GM11168 (cell line): ENCODE data around the gene SPI1.

Source experiments
- in situ Hi-C: fragments of 300-500 bp; cut with MboI; formaldehyde crosslinking; loops from one replicate; pipeline ENCODE4 v1.12.0; 2022; ENCODE audit warnings: low sequenced_read_pairs; ENCODE audit not compliant: unreplicated experiment

Gene SPI1

DNA sequence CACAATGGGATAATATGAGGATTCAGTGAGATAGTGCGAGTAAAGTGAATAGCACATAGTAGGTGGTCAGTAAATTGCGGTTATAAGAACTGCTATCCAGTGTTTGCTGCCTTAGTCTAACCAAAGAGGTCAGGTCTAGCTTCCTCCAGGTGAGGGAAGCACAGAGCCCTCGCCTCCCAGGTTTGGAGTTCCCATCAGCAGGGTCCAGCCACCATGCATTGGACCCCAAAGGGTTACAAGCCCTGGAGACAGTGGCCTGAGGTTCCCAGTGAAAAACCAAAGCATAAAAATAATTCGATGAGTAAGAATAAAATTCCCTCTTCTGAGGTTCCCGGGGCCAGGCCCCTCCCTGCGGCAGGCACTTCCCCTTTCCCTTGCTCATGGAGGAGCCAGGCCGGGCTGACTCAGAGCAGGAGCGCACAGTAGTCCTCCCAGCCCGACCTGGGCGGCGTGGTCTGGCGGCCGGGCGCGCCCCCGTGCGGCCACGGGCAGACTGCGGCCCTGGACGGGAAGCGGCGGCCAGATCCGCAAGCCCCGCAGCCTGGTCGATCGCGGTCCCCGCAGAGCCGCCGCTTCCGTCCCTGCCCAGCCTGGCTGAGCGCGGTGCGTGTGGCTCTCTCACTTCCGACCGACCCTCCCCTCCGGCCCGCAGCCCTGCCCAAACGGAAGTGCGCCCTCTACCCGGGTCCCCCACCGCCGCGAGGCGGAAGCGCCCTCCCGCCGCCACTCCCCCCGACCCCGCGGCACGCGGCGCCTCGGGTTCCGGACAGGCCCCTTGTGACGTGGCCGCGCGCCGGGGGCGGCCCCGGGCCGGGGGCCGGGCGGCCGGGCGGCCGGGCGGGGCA is 29.6 kb upstream of the SPI1 start, which contains the start of gene SLC39A13:
TSS of gene SLC39A13 (plus strand) at position 845 of the 845 bp plus-strand sequence. CDS start 1,505 bp downstream, outside the sequence.
- in situ Hi-C loops: no loop called here

DNA sequence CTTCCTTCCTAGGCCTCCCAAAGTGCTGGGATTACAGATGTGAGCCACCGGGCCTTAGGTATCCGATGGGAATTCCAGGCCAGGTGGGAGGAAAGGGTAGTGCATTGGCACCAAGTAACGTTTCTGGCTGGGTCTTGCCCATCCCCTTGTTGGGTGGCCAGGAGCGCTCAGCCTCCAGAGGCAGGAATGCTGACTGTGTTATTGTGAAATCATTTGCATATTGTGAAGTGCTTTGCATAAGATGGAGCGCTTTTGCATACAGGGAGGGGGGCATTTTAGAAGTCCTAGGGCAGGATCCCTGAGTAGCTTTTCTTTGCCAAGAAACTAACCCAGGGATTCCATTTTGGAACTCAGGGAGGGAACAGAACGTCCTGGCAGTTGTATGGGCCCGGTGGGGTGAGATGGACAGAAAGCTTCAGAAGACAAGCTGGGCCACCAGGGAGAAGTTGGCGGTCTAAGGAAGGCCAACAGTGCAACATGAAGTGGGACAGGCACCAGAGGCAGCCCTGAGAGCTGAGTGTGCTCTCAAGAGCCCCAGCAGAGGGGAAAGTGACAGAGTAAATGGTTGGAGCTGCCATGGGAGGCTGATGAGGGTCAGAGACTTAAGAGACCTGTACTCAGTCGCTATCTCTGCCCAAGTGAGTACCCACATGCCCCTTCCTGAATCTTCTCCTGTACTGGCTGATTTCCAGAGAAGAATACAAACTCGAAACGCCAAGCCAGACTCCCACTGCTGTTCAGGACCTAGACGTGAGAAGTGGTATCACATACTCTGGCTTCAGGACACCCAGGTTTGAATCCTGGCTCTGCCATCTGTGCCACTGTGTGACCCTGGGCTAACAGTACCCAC is 28.8 kb upstream of the SPI1 start:
- in situ Hi-C loops: no loop called here

DNA sequence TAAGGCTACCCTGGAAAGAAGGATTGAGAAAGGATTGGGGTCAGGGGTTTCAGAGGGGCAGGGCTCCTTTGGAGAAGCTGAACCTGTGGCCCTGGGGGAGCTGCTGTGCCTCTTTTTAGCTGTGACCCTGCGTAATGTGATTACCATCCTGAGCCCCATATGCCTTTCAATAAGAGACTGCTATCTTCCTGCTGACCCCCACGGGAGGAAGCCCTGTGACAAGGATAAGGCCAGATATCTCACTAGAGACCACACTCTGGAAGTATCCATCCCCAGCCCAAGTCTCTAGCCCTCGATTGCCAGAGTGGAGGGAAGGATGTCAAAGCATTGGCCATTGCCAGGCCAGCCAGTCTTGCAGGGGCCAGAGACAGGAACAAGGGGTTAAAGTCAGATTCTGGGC is 25.2 kb upstream of the SPI1 start:
- in situ Hi-C loops: no loop called here

DNA sequence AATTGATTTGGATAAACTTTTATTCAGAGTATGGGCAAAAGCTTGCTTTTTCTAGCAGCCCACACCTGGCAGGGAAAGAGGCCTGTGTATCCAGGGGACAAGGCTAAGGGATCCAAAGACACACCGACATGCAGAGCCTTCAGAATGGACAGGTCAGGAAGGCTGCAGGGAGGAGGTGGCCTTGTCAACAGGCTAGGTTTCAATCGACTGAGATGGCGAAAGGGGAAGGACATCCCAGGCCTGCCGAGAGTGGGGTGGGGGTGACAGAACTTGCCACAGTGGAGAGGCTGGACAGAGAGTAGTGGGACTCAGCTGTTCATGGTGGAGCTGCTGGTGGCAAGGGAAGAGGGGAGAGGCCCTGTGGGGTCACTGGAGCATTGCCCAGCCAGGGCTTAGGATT is 24.8 kb upstream of the SPI1 start:
- in situ Hi-C loops: no loop called here

DNA sequence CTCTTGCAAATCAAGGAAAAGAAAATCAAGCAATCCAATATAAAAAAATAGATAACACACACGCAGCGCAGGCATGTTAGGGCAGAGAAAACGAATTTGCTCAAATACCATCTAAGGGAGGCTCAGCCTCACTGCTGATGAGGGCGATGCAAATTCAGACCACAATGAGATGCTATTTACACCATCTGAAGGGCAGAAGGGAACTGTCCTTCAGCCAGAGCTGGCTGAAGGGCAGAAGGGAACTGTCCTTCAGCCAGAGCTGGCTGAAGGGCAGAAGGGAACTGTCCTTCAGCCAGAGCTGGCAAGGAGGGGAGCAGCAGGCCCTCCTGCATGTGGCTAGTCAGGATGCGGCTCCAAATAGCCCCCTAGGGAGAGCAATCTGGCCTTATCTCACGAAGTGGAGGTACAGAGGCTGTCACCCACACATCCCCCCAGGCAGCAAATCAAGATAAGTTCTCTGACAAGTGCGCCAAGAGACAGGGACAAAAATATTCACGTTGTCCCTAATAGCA is 22.5 kb upstream of the SPI1 start:
- in situ Hi-C loops: no loop called here

DNA sequence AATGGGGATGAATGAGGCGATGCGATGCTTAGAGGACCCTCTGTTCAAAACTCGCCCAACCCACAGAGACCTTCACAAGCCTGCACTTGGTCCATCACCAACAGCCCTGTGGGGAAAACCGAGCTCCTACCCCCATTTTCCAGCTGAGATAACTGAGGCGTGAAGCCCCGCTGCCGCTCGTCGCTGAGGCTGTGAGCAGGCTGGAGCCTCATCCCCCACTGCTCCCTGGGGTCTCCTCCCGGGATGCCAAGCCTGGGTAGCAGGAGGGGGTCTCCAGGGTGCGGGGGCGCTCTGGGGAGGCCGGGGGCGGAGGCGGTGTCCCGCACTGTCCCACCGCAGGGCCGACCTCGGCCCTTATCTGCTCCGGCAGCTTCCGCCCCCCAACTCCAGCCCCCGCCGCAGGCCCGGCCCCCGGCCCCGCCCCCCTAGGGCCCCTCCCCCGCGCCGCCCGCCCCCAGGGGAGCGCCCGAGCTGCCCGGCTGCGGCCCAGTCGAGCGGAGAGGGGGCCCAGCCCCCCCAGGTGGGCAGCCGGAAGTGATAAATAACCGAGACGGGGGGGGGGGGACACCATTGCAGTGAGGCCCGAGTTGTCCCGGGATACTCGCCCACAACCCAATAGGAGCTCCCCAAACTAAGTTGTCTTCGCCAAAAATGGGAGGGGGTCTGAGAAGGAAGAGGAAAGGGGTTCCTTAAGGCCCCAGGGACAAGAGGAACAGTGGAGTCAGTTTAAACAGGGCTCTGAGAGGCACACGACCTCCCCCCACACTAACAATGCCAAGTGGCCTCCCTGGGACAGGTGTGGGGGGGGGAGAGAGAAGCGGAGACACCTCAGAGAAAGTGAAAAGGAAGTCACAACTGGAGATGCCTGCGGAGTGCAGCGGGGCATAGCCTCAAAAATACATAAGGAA is 21.8 kb upstream of the SPI1 start:
- in situ Hi-C loops: no loop called here

DNA sequence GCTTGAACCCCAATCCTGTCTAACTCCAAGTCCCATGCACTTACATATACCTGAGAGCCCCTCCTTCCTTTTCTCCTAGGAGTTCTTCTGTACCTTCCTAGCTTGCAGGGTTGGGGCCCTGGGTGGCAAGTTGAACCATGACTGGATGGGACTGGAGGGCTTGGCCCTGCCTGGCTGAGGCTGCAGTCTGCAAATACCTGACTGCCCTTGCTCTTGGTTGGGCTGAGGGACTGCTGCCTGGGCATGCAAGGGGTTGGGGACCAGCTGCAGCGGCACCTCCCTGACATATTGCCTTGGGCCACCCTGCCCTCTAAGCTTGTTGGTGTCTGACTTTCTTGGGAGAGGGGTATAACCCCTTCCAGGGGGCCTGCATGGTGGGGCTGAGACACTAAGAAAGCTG is 20.2 kb upstream of the SPI1 start:
- in situ Hi-C loops: no loop called here

DNA sequence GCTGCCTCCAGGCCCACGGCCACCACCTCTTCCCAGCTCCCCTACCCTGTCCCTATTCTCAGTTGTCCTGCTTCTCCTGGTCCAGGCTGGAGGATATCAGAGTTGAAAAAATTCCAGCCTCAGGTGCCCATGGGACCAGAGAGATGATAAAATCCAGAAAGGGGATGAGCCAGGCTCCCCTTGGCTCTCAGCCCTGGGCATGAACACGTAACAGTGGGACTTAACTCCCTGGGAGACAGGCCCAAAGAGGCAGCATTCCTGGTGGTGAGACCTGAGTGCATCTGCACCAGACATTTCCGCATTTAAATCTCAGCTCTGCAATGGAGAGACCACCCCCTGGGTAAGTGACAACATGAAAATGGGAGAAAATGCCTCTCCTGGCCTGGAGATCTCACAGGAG is 19.7 kb upstream of the SPI1 start:
- in situ Hi-C loops: no loop called here

DNA sequence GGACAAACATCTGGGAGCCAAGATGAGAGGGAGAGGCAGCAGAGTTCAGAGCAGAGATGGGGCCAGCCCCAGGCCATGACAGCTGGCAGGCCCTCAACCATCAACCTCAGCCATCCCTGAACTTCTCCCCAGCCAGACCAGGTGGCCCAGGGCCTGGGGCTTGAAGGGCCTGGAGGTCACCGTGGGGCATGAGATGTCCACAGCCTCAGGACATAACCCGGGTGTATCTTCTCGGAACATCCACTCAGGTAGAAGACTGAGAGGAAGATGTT is 17.6 kb upstream of the SPI1 start:
- in situ Hi-C loops: no loop called here

DNA sequence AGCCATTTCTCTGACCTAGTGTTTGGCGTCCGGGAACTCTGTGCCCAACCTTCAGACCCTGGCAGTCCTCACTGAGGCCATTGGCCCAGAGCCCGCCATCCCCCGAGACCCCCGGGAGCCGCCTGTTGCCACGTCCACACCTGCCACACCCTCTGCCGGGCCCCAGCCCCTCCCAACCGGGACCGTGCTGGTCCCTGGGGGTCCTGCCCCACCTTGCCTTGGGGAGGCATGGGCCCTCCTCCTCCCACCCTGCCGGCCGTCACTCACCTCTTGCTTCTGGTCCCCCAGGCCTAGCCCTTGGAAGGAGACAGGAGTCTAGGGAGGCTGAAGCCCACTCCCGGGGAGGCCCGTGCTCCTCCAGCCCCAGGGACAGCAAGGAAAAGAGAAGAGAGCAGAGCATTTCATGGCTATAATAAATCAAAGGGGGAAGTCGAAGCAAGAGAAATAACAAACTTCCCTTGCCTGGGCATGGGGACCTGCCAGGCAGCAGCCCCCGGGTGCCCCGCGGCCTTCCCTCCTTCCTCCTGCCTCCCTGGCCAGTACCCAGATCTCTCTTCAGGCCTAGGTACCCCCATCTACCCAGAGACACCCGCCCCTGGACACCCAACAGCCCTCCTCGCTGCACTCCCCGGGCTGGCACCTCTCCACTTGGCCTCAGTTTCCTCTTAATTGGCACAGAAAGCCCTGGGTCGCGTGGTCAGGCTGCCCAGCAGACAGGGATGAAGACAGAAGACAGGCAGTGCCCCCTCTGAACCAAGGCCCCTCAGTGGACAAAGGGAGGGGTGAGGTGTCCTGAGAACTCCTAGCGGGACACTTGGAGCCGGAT is 17.1 kb upstream of the SPI1 start:
- in situ Hi-C loops: no loop called here

DNA sequence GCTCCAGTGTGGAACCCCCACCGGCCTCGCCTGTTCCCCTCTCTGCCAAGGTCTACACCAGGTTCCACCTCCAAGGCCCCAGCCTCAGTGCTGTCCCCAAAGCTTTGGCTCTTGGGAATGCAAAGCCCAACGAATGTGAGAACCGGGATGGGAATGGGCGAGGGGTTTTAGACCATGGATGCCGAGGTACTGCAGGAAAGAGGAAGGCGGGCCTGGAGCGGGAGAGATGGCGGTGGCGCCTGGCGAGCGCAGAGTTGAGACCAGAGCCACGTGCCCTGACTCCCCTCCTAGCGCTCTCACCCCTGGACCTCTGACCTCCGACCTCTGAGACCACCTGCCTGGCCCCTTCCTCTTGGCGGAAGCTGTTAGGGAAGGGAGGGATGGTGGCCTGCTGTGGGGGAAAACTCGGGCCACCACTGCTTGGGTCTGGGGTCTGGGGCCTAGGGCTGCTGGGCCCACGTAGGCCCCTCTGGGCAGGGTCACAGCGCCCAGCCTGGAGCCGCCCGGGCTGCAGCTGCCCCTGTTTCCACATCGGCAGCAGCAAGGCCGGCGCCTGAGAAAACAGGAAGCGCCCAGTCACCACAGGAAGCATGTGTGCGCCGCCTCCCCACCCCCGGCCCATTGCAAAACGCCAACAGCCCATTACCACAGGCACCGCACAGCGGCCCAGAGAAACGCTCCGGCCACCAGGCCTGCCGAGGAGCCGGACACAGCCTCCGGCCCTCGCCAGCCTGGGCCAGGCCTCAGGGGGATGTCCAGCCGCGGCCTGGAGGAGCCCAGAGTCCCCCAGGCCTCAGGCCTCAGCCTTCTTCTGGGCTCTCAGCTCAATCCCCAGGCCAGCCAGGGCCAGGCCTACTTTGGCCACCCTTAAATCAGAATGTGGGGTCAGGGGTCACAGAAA is 16.2 kb upstream of the SPI1 start:
- in situ Hi-C loops: no loop called here

DNA sequence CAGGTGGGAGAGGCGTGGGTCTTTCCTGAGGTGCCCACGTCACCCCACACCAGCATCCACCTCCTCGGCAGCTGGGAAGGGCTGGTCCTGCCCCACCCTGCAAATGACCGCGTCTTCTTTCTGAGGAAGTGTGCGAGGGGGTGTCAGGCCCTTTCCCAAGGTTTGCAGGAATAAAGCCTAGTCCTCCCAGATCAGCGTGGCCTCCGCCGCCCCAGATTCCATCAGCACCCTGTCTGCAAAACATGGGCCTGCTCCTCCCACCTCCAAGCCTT is 15.6 kb upstream of the SPI1 start:
- in situ Hi-C loops: no loop called here

DNA sequence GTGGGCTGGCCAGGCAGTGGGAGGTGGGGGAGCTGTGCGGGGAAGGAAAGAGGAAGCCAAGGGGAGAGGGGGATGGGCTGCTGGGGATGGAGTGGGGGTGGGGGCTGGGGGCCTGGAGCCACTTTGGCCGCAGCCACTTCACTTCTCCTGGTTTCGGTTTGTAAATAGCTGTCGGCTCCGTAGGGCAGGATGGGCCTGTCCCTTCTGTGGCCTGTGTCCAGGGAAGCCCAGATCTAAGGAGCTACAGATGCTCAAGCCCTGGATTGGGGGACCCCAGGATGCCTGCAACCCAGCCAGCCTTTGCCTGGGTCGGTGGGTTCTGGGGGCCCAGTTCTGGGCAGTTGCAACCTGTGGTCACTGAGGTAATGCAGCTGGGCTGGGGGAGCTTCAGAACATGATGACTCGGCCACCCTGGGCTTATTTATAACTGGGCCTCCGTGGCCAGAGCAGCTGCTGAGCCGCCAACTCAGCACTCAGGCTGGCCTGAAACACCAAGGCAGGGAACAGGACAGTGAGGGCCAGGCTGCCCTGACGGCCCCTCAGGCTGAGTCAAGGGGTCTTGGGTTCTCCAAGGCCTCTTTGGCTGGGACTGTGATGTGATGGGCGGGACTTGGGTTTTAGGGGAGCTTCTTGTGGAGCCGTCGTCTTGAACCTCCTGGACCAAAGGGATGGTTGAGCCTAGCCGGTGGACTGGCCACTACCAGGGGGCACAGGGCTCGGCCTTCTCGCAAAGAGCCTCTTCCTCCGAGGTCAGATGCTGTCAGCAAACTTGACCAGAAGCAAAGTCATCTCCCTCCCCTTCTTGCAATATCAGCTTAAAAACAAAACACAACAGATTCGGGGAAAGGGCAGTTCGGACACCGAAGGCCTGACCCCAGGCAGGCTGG is 15.1 kb upstream of the SPI1 start:
- in situ Hi-C loops: no loop called here

DNA sequence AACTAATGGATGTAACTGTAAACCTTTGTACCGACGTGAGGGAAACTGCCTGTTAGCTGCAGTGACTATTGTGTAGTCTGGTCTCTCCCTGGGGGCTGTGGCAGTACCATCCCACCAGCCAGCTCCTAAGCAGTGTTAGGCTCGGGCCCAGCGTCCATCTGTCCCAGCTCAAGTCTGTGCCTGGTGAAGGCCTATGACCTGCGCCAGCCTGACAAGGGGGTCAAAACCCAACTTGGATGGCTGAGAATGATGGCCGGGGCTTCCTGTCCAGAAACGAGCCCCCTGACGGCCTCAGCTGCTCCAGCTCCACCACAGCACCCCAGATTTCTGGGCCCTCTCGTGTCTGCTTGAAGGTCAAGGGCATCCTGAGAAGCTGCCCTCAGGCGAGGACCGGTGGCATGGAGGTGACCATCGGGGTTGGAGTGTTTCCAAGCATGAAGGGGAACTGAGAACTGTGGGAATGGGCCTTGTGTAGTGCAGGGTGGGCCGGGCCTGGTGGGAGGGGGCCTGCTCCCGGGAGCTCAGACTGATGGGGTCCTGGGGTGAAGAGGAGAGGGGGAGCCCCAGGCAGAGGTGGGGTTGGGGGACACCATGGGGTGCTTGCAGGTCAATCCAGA is 14.3 kb upstream of the SPI1 start:
- in situ Hi-C loops: no loop called here

DNA sequence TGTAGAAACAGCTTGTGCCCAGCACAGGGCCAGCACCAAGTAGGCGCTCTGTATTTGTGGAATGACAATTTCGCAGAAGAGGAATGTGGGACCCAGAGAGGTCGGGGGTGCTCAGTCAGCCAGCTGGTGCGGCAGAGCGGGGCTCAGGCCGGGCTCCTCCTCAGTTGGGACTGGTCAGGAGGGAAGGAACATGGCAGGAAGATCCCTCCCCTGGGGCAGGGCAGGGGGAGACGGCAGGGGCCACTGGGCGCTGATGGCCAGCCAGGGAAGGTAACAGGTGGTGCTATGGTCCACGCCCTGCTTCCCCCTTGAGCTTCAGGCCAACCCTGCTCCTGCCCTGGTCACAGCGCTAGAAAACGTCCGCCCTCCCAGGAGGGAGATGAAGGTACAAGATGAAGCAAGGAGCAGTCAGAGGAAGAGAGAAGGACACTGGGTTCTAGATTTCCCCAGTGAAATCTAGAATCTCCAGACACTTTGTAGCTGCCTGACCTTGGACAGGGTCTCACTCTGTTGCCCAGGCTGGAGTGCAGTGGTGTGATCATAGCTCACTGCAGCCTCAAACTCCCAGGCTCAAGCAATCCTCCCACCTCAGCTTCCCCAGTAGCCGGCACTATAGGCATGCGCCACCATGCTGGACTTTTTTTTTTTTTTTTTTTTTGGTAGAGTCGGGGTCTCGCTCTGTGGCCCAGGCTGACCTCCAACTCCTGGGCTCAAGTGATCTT is 13.5 kb upstream of the SPI1 start:
- in situ Hi-C loops: no loop called here

DNA sequence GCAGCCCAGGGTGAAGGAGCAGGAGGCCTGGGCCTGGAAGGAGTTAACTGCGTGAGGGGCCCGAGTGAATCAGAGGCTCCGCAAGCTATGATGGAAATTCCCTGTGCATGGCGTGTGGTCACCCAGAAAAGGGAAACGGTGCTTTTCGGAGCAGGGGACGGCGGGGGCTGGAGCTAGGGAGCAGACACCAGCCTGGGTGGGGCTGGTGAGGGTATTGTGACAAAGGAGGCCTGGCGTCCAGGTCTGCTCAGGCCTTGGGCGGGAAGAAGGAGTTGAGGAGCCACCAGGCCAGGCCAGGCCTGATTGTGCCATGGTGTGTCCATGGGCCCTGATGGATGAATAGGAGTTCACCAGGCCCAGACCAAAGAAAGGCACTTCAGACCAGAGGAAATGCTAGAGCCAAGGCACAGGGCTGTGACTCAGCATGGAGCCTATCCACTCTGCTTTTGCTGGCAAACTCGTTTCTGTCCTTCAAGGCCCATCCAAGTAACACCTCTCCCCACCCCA is 12.8 kb upstream of the SPI1 start:
- in situ Hi-C loops: no loop called here

DNA sequence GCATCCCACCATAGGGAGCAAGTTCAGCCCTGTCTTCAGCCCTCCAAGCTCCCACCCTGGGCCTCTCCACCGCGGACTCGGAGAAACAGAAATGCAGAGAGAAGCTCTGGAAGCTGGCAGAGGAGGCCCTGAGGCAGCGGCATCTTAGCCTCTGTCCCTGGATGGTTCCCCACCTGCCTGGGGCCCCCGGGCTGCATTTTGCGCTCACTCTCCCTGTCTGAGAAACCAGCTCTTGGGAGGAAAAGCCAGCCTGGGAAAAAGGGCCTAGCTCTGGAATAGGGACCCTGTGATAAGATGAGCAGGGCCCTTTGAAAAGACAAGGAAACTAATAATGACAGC is 12.0 kb upstream of the SPI1 start:
- in situ Hi-C loops: no loop called here
